Natural killer cell (primary cell): Measurements from ENCODE around the gene VWF. TPM values are rescaled to one million over a fixed set of nuclear protein-coding genes. Genes with fewer than 3 reads are reported as not detected.

Experiments
- ATAC-seq, 3 donors: fragments of 150-1000 bp in 2 of 3; fragments of 200-7000 bp in 1 of 3; cut with Tn5 transposase; 1 replicate in 1 of 3; 2 replicates in 2 of 3; pipeline ENCODE4 v1.10.0; 2021; ENCODE audit warnings: mild to moderate bottlenecking in 2 of 3, moderate library complexity in 2 of 3
- DNase-seq, 2 donors: peaks; one replicate each; pipeline versions ENCODE4 v3.0.0 to v3.0.0-alpha.2; 2013 to 2021; ENCODE audit warnings: mixed read lengths in 1 of 2
- H3K27ac ChIP-seq: one replicate; pipeline ENCODE4 v1.5.1; 2013; ENCODE audit warnings: mild to moderate bottlenecking, low read length
- H3K27me3 ChIP-seq: one replicate; pipeline ENCODE4 v1.6.1; 2013; ENCODE audit warnings: low read length; ENCODE audit not compliant: control insufficient read depth, insufficient read depth
- H3K36me3 ChIP-seq: one replicate; pipeline ENCODE4 v1.6.1; 2013; ENCODE audit warnings: low read length; ENCODE audit not compliant: control insufficient read depth, insufficient read depth
- H3K4me1 ChIP-seq: one replicate; pipeline ENCODE4 v1.6.1; 2013; ENCODE audit warnings: low read length; ENCODE audit not compliant: control insufficient read depth, insufficient read depth
- H3K4me3 ChIP-seq: one replicate; pipeline ENCODE4 v1.5.1; 2013; ENCODE audit warnings: low read length
- H3K9me3 ChIP-seq: one replicate; pipeline ENCODE4 v1.6.1; 2013; ENCODE audit warnings: low read length; ENCODE audit not compliant: control insufficient read depth, insufficient read depth
- H3K27ac Mint-ChIP-seq, 2 donors: one replicate each; pipeline ENCODE4 v1.8.0; 2022; ENCODE audit warnings: mild to moderate bottlenecking in 2 of 2, mixed read lengths in 2 of 2, moderate library complexity in 1 of 2
- H3K27me3 Mint-ChIP-seq, 2 donors: one replicate each; pipeline ENCODE4 v1.8.0; 2022; ENCODE audit warnings: low read depth in 2 of 2, mixed read lengths in 2 of 2
- H3K36me3 Mint-ChIP-seq: one replicate; pipeline ENCODE4 v1.8.0; 2022; ENCODE audit warnings: mixed read lengths
- H3K4me1 Mint-ChIP-seq, 2 donors: one replicate each; pipeline ENCODE4 v1.8.0; 2022; ENCODE audit warnings: mixed read lengths in 2 of 2
- H3K4me3 Mint-ChIP-seq: one replicate; pipeline ENCODE4 v1.8.0; 2022; ENCODE audit warnings: mild to moderate bottlenecking, moderate library complexity, mixed read lengths
- H3K9me3 Mint-ChIP-seq, 2 donors: one replicate each; pipeline ENCODE4 v1.8.0; 2022; ENCODE audit warnings: mixed read lengths in 2 of 2
- CTCF ChIP-seq: fragments of 200-600 bp; IDR thresholded peaks from one replicate; pipeline ENCODE4 v1.8.0; 2022; ENCODE audit warnings: antibody characterized with exemption
- WGBS: methylation state at CpG from one replicate; pipeline ENCODE4 v1.1.7; 2013; ENCODE audit warnings: missing lambda C conversion rate; ENCODE audit not compliant: insufficient coverage; 5-methylcytosine and 5-hydroxymethylcytosine counted together
- intact Hi-C: fragments of 100-400 bp; cut with micrococcal nuclease; formaldehyde crosslinking; loops from one replicate; pipeline ENCODE4 v1.14.2; 2022
- total RNA-seq, 4 donors: library from RNA; stranded (reverse); fragments of 120-200 nt in 1 of 4; gene quantifications; one replicate each; pipeline versions ENCODE4 v1.2.3 to v1.2.4, GENCODE V29; 2013 to 2022

VWF gene
- total RNA-seq, 3 donors from 2014 or later (not counting 1 experiment from before 2014, with no cell fraction given) = 0.14 to 0.95 (median 0.71) TPM

- no peak overlapping the region for H3K4me3 ChIP-seq
- intact Hi-C loops = no loop called here
- no peak for TF ChIP-seq CTCF
- Mint-ChIP-seq H3K36me3 (no peaks in the 10 kb centered on the region), H3K9me3 (no peaks in the 10 kb centered on the region), H3K27ac (no peak overlapping the region), H3K4me1 (no peaks in the 10 kb centered on the region), H3K27me3 (peaks cover 3 to 12% of the 10 kb centered on the region in 2 donors), H3K4me3 (no peak overlapping the region)
- no peak overlapping the region for H3K27ac ChIP-seq
- H3K27me3 ChIP-seq = no peaks in the 10 kb centered on the region
- H3K9me3 ChIP-seq = no peaks in the 10 kb centered on the region
- DNase-seq = no peak
- no peaks in the 10 kb centered on the region for H3K4me1 ChIP-seq
- ATAC-seq = no peak
- H3K36me3 ChIP-seq = no peaks in the 10 kb centered on the region
- WGBS = 84% methylated on average over 5 of the region's 5 CpGs
These were observed 214.9 kb downstream of the VWF start for GRCh38 chr12:5909560-5909959.

- ATAC-seq (no peak), DNase-seq (no peak)
- Histone ChIP-seq H3K27me3 (no peaks in the 10 kb centered on the region), H3K36me3 (no peaks in the 10 kb centered on the region), H3K4me3 (no peak overlapping the region), H3K4me1 (no peaks in the 10 kb centered on the region), H3K27ac (no peak overlapping the region), H3K9me3 (no peaks in the 10 kb centered on the region)
- no peak for TF ChIP-seq CTCF
- WGBS = 80% methylated on average over 7 of the region's 7 CpGs
- Mint-ChIP-seq H3K9me3 (no peaks in the 10 kb centered on the region), H3K27ac (no peak overlapping the region), H3K36me3 (no peaks in the 10 kb centered on the region), H3K27me3 (peaks cover 3 to 12% of the 10 kb centered on the region in 2 donors), H3K4me3 (no peak overlapping the region), H3K4me1 (no peaks in the 10 kb centered on the region)
- intact Hi-C loops = no loop called here
These were observed 216.2 kb downstream of the VWF start for GRCh38 chr12:5908251-5908650.

GRCh38 chr12:5907807-5908206 is 216.7 kb downstream of the VWF start:
- no peak for TF ChIP-seq CTCF
- H3K9me3 ChIP-seq = no peaks in the 10 kb centered on the region
- Mint-ChIP-seq H3K36me3 (no peaks in the 10 kb centered on the region), H3K27me3 (peaks cover 3 to 12% of the 10 kb centered on the region in 2 donors), H3K27ac (no peak overlapping the region), H3K4me1 (no peaks in the 10 kb centered on the region), H3K9me3 (no peaks in the 10 kb centered on the region), H3K4me3 (no peak overlapping the region)
- no peak overlapping the region for H3K4me3 ChIP-seq
- intact Hi-C loops = no loop called here
- no peak overlapping the region for H3K27ac ChIP-seq
- no peaks in the 10 kb centered on the region for H3K36me3 ChIP-seq
- no peaks in the 10 kb centered on the region for H3K27me3 ChIP-seq
- ATAC-seq = no peak
- DNase-seq = no peak
- 34% methylated on average over 10 of the region's 10 CpGs for WGBS
- no peaks in the 10 kb centered on the region for H3K4me1 ChIP-seq

GRCh38 chr12:5905757-5906156 is 218.7 kb downstream of the VWF start:
- no peak for ATAC-seq
- H3K4me1 Mint-ChIP-seq = no peaks in the 10 kb centered on the region
- 91% methylated on average over 4 of the region's 4 CpGs for WGBS
- no peak overlapping the region for H3K4me3 ChIP-seq
- H3K27me3 ChIP-seq = no peaks in the 10 kb centered on the region
- H3K27ac ChIP-seq = no peak overlapping the region
- H3K4me3 Mint-ChIP-seq = no peak overlapping the region
- intact Hi-C loops = no loop called here
- no peak for TF ChIP-seq CTCF
- H3K36me3 ChIP-seq = no peaks in the 10 kb centered on the region
- no peaks in the 10 kb centered on the region for H3K9me3 ChIP-seq
- H3K27me3 Mint-ChIP-seq = peaks cover 5 to 24% of the 10 kb centered on the region in 2 donors
- no peak overlapping the region for H3K27ac Mint-ChIP-seq
- no peaks in the 10 kb centered on the region for H3K36me3 Mint-ChIP-seq
- no peaks in the 10 kb centered on the region for H3K9me3 Mint-ChIP-seq
- H3K4me1 ChIP-seq = no peaks in the 10 kb centered on the region
- no peak for DNase-seq
